SK-N-MC (cell line): ENCODE results near the gene LRRC4C.

Experiments used
- EZH2 ChIP-seq: fragments of 200-600 bp; sonication (generic); IDR thresholded peaks from one replicate; pipeline ENCODE4 v1.6.1; 2017; ENCODE audit warnings: antibody characterized with exemption
- POLR2AphosphoS5 ChIP-seq: IDR thresholded peaks from 2 replicates; pipeline ENCODE4 v1.6.1; 2012; ENCODE audit warnings: mild to moderate bottlenecking, low read depth, low read length, borderline replicate concordance

DNA sequence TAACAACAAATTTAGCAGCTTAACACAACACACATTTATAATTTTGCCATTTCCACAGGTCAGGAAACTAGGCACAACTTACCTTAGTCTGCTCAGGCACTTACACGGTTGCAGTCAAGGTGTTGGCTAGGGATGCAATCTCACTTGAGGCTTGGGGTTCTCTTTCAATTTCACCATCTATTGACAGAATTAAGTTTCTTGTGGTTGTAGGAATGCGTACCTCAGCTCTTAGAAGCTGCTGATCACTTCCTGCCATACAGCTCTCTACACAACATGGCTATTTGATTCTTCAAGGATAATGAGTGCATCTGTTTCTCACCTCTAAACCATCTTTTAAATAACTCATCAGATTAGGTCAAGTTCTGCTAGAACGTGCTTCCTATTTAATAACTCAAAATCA, 968.1 kb downstream of the LRRC4C start:
- TF ChIP-seq EZH2 (no peak), POLR2AphosphoS5 (no peak)
